H1 (cell line): Measurements from ENCODE around the gene ARHGEF4. TPM values are rescaled to one million over a fixed set of nuclear protein-coding genes. Genes with fewer than 3 reads are reported as not detected.

ENCODE experiments used
- RAD21 ChIP-seq, 2 experiments: IDR thresholded peaks in 1 of 2; conservative IDR thresholded peaks in 1 of 2; 2 replicates each; pipeline ENCODE4 v1.6.1; 2011; ENCODE audit warnings: low read depth in 2 of 2, low read length in 2 of 2, improper control_type of control experiment in 1 of 2, inconsistent platforms in 1 of 2, mild to moderate bottlenecking in 1 of 2, moderate library complexity in 1 of 2
- polyA plus RNA-seq, 7 experiments: library from polyadenylated mRNA; depleted of rRNA in 3 of 7; stranded (reverse) in 5 of 7; unstranded in 2 of 7; fragments of >200 nt in 5 of 7; fragments of 200-250 nt in 2 of 7; gene quantifications; 1 replicate in 5 of 7; 2 replicates in 1 of 7; 4 replicates in 1 of 7; pipeline versions ENCODE4 v1.2.1 to v1.2.3, GENCODE V29; 2011 to 2013; ENCODE audit warnings: missing spikeins in 2 of 7, mixed read lengths in 2 of 7
- total RNA-seq: library from RNA; stranded (reverse); fragmentation: NEBNext Ultra II Directional; extraction: Animal tissue kit (Norgen Biotek cat#: 25700); gene quantifications from 2 replicates; pipeline ENCODE4 v1.2.1, GENCODE V29; 2021

Gene ARHGEF4
- total and polyA plus RNA-seq, 2 of the 8 experiments (the other 6 are each of a cell fraction or from before 2014, with no cell fraction given), result 10.6 to 14.6 TPM

DNA sequence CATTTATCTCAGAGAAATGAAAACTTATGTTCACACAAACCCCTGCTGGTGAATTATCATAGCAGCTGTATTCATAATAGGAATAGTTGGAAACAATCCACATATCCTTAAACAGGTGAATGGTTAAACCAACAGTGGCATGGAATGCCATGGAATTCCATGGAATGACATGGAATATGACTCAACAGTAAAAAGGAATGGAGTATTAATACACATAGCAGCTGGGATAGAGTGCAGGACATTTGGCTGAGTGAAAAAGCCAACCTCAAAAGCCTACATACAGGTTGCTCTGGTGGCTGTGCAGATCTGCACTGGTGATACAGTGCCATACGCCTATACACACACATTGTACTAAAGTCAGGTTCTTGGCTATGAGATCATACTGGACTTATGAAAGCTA, 187.0 kb downstream of the ARHGEF4 start (continued):
- TF ChIP-seq RAD21 (IDR thresholded peaks at IDR 0.05 in 1 of 2, conservative IDR thresholded peaks at IDR 0.05 in 1 of 2; ENCODE audit: low read depth in 2 of 2, low read length in 2 of 2), result no peak
- TF ChIP-seq, all 59 proteins: peak for 0
